NCI-H2196 treated with DMSO at 0.1 percent for 48 hours (cell line): ENCODE results near the gene ARF6.
"Not testable (repeated sequence)": the region's sequence is repeated elsewhere in the genome, so short reads cannot be mapped to it uniquely, and the experiment has no call there.

Source experiments
- DNase-seq: peaks from one replicate; lab custom pipeline; 2025; ENCODE audit not compliant: unreplicated experiment; lab: John Stamatoyannopoulos, UW

The ARF6 gene

DNA sequence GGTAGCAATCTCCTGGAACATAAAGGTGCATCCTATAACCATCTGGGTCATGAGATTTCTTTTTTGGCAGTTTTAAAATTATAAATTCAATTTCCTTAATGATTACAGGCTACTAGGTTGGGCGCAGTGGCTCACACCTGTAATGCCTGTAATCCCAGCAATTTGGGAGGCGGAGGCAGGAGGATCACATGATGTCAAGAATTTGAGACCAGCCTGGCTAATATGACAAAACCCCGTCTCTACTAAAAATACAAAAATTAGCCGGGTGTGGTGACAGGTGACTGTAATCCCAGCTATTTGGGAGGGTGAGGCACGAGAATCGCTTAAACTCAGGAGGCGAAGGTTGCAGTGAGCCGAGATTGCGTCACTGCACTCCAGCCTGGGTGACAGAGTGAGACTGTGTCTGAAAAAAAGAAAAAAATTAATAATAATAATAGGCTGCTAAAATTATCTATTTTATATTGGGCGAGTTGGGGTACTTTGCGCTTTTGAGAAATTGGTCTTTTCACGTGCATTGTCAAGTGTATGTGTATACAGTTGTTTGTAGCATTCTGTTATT is 17.2 kb upstream of the ARF6 start:
- DNase-seq = no peak

DNA sequence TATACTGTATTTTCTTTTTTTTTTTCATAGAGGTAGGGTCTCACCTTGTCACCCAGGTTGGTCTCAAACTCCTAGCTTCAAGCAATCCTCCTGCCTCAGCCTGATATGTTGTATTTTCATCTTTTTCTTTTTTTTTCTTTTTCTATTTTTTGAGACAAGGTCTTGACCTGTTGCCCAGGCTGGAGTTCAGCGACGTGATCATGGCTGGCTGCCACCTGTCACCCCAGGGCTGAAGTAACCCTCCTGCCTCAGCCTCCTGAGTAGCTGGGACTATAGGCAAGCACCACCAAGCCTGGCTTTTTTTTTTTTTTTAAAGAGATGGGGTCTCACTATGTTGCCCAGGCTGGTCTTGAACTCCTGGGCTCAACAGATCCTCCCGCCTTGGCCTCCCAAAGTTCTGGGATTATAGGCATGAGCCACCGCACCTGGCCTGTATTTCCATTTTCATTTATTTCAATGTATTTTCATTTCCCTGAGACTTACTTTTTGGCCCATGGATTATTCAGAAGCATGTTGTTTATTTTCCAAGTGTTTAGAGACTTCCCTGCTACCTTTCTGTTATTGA is 16.2 kb upstream of the ARF6 start:
- no peak for DNase-seq

- peak; percentile 11 for DNase-seq
Observed at GRCh38 chr14:49879646-49880204, 13.2 kb upstream of the ARF6 start.

- DNase-seq = no peak
Observed at GRCh38 chr14:49880267-49881064, 12.4 kb upstream of the ARF6 start.

DNA sequence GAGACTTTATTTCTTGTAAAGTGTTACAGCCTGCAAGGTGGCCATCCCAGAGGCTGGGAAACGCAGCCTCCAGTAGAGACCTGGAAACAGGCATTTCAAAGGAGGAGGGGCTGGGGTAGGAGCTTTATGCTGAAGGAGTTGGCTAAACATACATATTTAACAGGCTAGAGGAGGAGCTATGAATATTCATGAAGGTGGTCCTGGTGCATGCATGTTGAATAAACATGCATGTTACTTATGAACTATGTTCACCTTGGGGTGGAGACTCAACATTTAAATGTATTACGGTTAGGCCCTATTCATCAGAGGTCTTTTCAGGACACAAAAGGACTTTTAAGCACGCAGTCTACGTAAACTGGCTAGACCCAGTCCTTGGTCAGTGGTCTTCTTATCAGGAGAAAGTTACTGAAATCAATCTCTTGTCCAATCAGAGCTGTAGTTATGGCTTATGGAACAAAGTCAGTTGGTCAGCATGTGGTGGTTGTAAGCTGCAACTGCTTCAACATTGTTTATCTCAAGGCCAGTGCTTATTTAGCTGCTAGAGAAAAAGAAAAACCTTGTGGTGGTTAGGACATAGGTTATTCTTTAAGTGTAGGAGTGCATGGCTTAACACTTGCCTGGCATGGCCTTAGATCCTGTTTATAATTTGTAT is 11.4 kb upstream of the ARF6 start:
- DNase-seq = no peak

DNA sequence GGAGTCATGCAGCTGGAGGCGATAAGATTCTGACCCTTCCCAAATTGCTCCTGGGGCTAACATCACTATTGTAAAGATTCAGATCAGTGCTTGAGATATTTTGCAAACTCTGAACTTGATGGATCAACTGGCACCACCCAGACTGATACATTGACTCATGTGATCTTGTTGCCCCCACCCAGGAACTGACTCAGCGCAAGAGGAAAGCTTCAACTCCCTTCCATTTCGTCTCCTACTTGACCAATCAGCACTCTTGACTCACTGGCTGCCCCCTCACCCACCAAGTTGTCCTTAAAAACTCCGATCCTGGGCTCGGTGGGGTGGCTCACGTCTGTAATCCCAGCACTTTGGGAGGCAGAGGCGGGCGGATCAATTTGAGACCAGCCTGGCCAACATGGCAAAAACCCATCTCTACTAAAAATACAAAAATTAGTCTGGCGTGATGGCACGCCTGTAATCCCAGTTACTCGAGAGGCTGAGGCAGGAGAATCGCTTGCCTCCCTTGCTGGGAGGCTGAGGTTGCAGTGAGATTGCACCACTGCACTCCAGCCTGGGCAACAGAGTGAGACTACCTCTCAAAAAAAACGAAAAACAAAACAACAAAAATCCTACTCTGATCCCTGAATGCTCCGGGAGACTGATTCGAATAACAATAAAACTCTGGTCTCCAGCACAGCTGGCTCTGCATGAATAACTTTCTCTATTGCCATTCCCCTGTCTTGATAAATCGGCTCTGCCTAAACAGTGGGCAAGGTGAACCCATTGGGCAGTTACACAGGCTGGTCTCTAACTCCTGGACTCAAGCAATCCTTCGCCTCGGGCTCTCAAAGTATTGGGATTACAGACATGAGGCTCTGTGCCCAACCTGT is 9.8 kb upstream of the ARF6 start:
- DNase-seq = no peak

GRCh38 chr14:49886523-49886922 is 6.4 kb upstream of the ARF6 start:
- DNase-seq = no peak

- DNase-seq = no peak
Observed at GRCh38 chr14:49888293-49888692, 4.6 kb upstream of the ARF6 start.

GRCh38 chr14:49892301-49892635 is 614 bp upstream of the ARF6 start:
- peak; percentile 48 for DNase-seq

GRCh38 chr14:49893309-49894213 is 679 bp downstream of the ARF6 start:
- no peak for DNase-seq

DNA sequence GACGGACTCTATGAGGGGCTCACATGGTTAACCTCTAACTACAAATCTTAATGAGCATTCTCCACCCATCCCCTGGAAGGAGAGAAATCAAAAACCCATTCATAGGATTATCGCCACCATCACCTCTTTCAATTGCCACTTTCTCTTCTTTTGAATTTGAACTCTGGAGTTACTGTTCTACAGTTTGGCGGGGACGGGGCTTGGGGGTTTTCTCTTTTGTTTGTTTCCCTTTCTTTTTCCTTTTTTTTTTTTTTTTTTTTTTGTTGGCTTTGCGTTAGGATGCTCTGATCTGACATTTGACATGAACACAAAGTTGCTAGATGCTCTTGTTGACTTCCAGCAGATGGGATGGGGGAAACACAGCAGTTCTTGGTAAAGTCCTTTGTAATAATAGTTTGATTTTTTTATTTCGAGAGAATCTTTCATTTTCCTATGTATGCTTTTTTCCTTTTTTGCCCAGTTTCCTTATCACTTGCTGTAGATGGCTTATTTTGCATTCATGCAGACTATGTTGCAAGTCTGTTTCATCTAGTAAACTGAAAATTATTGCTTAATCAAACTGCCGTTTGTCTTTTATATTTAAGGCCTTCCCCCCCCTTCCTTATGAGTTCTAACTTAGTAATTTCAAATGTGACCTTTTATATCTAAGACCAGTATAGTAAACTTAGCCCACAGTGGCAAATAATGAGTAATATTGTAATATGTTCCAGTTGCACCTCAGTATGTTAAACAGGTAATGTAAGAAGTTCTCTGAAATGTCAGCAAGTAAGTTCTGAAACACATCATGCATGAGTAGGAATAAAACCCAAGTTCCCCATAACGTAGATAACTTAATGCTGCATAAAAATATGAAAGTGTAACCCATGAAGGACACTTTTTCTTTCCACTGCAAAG is 1.6 kb downstream of the ARF6 start:
- DNase-seq = not testable (repeated sequence)

DNA sequence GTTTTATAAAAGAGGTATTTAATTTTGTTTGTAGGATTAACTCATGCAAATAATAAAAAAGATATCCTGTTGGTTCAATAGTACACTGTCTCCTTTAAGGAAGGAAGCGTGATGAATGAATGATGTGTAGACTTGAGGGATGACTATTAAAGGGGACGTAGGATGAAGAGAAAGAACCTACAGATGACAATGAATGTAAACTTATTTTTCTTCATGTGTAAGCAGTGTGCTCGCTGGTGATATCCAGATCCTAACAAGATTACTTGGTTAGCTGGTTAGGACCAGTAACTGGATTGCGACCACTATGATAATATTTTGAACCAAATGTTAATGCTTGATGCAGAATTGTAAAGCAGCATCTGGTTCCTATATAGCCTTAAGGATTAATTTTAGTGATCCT is 2.6 kb downstream of the ARF6 start:
- DNase-seq = no peak

DNA sequence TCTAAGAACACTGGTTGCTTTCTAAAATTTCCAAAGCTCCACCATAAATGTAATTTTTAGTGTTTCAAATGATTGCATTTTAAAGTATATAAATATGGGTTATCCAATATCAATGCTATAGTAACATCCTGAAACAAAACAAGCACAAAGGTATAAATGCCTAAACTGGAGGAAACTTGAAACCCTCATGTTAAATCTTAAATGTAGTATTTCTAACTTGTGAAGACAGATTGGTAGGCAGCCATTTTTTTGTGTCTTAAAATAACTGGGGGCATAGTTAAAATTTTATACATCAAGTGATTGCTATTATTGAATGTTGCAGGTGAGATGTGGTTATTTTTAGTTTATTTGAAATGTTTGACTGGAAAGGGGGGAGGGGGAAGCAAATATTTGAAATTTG is 3.4 kb downstream of the ARF6 start:
- DNase-seq = not testable (repeated sequence)

DNA sequence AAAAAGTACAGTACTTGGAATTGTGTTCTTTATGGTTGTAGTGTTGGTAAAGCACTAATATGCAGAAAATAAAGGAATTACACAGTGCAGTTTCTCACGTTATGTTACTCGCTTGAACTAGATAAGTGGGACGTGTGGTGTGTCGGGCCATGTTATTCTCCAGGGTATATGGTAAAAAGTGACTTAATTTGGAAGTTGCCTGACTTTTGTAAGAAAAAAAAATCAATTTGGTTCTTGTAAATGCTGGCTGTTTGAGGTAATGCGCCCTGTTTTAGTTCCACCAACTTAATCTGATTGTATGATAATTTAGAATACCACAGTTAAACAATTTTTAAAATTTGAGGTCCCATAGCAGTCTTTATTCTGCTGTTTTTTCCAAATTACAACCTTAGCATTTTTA is 4.1 kb downstream of the ARF6 start:
- DNase-seq = no peak

GRCh38 chr14:49897414-49897813 is 4.5 kb downstream of the ARF6 start:
- DNase-seq = no peak

DNA sequence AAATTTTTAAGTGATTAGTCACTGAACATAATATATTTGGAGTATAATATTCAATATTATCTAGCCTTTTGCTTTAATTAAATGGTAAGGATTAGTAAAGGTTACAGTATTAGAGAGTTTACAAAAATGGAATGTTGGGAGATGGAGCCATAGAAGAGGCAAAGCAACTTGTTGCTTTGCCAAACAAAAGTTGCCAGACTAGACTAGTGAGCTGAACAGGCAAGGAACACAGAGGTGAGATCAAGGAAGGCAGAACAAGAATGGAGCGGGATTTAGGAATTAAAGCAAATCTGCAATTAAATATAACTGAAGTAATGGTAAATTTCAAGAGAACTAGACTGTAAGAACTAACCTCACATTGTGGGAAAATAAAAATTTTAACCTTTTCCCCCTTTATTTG is 5.1 kb downstream of the ARF6 start:
- no peak for DNase-seq

- no peak for DNase-seq
Observed at GRCh38 chr14:49898485-49898884, 5.6 kb downstream of the ARF6 start.

GRCh38 chr14:49900973-49901372 is 8.1 kb downstream of the ARF6 start:
- no peak for DNase-seq
